Activated CD8-positive, alpha-beta memory T cell treated with anti-CD3 and anti-CD28 coated beads for 4 hours (primary cell): ENCODE measurements around the gene C4B.
"Not testable (repeated sequence)": the region's sequence is repeated elsewhere in the genome, so short reads cannot be mapped to it uniquely, and the experiment has no call there.

Experiments
- DNase-seq, 2 donors: peaks; one replicate each; pipeline ENCODE4 v3.0.0-alpha.2; 2020; ENCODE audit warnings: low read depth in 2 of 2

The C4B gene

DNA sequence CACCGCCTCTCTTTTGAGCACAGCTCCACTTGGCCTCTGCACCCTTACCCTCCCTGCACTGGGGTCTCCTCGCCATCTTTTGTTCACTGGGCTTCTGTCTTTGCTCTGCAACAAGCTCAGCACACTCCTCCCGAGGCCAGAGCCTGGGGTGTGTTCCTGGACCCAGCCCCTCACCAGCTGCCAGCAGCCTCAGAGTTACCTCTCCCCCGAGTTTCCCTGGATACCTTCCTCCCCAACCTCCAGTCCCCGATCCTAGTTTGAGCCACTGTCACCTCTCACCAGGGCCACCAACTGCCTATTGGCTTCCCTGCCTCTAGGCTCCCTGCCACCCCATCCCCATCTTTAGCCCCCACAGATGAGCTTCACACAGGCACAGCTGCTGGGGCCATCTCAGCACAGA lies 36.0 kb downstream of the C4B start:
- no peak for DNase-seq

DNA sequence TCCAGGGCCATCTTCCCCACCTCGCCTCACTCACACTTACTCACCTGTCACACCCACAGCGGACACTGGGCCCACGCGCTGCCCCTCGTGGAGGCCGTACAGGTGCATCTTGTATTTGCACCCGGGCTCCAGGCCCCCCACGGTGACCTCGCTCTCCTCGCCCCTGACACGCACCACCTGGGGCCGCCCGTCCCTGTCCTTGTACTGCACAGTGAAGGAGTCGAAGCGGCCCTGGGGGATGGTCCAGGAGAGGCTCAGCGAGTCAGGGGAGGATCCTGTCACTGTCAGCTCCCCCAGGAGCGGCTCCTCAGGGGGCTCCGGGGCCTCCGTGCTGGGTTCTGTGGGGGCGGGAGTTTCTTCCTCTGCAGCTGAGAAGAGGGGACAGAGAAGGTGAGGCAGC lies 38.0 kb downstream of the C4B start:
- not testable (repeated sequence) for DNase-seq

DNA sequence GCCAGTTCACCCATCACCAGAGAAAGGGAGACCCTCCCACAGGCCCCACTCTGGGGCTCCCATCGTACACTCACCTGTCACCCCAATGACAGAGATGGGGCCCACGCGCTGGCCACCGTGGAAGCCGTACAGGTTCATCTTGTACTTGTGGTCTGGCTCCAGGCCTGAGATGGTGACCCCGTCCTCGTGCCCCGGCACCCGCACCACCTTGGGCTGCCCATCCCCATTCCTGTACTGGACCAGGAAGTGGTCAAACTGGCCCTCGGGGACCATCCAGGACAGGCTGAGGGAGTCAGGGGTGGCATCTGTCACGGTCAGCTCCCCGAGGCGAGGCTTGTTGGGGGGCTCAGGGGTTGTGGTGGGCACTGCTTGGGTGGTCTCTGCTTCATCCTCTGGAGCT lies 38.7 kb downstream of the C4B start:
- DNase-seq = not testable (repeated sequence)

DNA sequence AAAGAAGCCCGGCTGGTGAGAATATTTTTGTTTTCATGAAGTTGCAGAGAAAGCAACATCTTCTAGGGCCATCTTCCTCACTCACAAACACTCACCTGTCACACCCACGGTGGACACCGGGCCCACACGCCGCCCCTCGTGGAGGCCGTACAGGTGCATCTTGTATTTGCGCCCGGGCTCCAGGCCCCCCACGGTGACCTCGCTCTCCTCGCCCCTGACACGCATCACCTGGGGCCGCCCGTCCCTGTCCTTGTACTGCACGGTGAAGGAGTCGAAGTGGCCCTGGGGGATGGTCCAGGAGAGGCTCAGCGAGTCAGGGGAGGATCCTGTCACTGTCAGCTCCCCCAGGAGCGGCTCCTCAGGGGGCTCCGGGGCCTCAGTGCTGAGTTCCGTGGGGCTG lies 41.2 kb downstream of the C4B start:
- not testable (repeated sequence) for DNase-seq

DNA sequence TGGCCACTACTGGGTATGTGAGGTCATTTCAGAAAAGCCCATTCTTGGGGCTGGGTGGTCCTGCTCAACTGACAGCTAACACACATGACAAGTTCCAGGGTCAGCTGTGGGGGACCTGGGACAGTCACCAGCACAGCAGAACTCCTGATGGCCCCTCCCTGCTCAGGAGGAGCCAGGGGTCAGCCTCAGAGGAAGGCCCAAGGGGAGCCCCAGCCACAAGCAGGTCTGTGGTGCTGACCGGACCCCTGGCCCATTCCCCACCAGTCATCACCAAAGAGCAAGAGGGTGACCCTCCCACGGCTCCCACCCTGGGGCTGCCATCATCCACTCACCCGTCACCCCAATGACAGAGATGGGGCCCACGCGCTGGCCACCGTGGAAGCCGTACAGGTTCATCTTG lies 41.7 kb downstream of the C4B start:
- DNase-seq = no peak

DNA sequence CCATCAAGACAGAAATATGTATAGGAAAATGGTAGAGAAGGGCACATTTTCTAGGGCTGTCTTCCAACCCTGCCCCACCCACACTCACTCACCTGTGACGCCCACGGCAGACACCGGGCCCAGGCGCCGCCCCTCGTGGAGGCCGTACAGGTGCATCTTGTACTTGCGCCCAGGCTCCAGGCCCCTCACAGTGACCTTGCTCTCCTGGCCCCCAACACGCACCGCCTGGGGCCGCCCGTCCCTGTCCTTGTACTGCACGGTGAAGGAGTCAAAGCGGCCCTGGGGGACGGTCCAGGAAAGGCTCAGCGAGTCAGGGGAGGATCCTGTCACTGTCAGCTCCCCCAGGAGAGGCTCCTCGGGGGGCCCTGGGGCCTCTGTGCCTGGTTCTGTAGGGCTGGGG lies 43.4 kb downstream of the C4B start:
- DNase-seq = no peak

DNA sequence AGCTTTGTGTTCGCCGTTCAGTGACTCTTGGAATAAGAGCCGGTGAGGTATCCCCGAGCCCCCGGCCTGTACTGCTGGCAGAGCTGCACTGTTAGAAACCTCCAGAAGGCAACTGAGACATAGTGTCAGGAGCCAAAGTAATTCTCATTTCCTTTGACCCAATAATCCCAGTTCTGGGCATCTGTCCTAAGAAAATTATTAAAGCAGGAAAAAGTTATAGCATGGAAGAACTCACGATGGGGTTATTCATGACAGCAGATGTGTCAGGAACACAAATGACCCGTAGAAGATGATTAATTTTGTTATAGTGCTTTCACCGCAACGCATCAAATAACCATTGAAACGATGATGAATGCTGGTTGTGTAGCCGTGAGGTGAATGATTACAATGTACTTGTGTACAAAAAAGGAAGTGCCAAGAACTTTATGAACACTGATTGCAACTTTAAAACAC lies 43.9 kb downstream of the C4B start:
- DNase-seq = no peak

DNA sequence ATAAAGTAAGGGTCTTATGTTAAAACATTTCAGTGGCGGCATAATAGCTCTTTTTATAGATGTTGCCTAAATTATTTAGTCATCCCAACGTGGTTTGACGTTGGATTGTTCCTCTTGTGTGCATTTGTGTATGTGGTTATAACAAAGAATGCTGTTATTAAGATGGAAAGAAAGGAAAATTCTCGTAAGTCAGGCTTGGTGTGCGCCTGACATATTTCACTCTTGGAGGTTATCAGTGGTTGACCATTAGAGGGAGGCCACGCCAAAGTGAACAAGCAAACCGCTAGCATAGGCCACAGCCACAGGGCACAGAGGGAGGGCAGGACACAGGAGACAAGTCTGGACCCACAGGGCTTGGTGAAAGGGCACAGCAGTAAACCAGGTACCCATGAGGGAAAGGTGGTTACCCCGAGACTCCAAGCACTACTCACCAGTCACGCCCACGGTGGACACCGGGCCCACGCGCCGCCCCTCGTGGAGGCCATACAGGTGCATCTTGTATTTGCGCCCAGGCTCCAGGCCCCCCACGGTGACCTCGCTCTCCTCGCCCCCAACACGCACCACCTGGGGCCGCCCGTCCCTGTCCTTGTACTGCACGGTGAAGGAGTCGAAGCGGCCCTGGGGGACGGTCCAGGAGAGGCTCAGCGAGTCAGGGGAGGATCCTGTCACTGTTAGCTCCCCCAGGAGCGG lies 46.5 kb downstream of the C4B start:
- no peak for DNase-seq

DNA sequence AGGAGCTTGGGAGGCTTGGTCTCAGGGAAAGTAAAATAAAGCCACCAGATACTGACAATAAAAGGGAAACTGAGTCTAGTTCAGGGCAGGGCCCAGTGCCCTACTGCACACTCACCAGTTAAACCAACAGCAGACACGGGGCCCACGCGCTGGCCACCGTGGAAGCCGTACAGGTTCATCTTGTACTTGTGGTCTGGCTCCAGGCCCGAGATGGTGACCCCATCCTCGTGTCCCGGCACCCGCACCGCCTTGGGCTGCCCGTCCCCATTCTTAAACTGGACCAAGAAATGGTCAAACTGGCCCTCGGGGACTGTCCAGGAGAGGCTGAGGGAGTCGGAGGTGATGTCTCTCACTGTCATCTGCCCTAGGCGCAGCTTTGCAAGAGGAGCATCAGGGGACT lies 50.1 kb downstream of the C4B start:
- DNase-seq = no peak

DNA sequence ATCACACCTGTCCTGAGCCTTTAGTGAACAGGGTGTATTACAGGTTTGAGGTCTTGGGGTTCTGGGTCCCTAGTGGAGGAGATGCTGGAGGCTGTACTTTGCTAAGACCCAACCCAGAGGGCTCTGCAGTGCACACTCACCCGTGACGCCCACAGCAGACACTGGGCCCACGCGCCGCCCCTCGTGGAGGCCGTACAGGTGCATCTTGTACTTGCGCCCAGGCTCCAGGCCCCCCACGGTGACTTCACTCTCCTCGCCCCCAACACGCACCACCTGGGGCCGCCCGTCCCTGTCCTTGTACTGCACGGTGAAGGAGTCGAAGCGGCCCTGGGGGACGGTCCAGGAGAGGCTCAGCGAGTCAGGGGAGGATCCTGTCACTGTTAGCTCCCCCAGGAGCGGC lies 52.9 kb downstream of the C4B start:
- not testable (repeated sequence) for DNase-seq

DNA sequence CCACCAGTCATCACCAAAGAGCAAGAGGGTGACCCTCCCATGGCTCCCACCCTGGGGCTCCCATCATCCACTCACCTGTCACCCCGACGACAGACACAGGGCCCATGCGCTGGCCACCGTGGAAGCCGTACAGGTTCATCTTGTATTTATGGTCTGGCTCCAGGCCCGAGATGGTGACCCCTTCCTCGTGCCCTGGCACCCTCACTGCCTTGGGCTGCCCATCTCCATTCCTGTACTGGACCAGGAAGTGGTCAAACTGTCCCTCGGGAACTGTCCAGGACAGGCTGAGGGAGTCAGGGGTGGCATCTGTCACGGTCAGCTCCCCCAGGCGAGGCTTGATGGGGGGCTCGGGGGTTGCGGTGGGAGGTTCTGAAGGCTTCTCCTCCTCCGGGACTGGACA lies 53.7 kb downstream of the C4B start:
- DNase-seq = not testable (repeated sequence)

DNA sequence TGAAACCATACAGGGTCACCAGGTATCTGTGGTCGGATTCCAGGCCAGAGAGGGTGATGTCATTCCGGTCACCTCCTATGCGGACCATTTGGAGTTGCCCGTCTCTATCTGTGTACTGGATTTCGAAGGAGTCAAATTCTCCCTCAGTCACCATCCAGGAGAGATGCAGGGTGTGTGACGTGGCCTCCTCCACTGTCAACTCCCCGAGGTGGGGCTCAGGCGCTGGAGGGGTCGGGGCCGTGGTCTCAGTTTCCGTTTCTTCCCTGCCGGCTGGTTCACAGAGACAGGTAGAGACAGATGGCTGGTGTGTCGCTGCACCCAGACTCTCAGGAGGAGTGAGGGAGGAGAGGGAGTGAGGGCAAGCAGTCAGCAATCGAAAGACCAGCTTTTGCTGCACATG lies 54.3 kb downstream of the C4B start:
- no peak for DNase-seq

DNA sequence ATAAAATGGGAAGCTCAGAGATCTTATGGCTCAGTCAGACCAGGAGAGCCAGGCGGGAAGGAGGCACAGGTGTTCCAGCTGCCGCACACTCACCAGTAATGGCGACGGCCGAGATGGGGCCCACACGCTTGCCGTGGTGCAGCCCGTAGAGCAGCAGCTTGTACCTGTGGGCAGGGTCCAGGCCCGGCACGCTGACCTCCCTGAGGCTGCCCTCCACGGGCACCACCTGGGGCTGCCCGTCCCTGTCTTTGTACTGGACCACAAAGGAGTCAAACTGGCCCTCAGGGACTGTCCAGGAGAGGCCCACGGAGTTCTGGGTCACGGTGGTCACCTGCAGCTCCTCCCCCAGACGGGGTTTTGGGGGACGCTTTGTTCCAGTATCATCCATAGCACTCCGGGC lies 54.9 kb downstream of the C4B start:
- DNase-seq = no peak

DNA sequence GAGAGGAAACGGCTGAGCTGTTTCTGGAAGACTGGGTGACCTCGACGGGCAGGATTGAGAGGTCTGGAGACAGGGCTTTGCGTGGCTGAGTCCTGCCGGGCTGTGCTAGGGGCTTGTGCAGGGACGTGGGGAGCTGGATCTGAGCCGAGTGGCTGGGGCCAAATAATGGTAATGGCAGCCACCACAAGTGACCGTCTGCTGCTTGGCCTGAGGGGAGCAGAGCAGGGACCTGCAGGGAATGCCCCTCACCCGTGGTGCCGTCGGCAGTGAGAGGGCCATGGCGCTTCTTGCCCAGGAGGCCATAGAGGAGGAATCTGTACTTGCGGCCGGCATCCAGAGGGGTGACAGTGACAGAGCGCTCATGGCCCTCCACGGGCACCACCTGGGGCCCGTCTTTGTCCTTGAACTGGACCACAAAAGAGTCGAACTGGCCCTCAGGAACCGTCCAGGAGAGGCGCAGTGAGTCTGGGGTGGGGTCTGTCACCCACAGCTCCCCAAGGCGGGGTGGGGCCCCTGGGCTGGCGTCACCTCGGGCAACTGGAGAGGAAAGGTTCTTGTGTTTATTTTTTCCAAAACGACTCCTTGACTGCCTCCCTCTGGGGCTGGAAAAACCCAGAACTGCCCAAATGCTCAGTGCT lies 55.4 kb downstream of the C4B start:
- no peak for DNase-seq

DNA sequence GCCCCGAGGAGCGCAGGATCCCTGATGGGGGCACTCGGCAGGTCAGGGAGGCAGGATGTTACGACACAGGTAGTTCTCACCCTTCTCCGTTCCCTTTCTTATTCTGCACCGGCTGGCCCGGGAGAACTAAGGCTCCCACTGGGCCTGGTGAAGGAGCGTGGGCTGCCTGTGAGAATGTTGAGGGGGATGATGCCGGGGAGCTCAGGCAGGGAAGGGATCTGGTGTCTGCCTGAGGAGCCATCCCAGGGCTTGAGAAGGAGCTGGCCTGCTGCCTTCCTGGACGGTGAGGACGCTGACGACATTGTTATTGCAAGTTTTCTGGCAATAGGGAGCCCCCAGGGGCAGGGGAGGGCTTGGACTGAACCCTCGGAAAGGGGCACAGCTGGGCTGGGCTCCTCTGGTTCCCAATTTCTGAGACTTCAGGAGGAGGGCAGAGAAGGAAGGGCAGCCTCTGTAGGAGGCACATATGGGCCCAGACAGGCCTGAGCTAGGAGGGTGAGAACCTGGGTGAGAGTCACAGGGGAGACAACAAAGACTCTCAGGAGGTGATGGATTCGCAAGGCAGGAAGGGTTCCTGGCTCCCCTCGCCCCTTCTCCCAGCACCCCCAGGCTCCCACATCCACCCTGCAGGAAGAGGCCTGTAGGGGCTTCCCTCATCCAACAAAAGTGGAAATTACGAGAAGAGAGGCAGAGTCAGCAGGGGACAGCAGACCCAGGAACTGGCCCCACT lies 56.4 kb downstream of the C4B start:
- no peak for DNase-seq

DNA sequence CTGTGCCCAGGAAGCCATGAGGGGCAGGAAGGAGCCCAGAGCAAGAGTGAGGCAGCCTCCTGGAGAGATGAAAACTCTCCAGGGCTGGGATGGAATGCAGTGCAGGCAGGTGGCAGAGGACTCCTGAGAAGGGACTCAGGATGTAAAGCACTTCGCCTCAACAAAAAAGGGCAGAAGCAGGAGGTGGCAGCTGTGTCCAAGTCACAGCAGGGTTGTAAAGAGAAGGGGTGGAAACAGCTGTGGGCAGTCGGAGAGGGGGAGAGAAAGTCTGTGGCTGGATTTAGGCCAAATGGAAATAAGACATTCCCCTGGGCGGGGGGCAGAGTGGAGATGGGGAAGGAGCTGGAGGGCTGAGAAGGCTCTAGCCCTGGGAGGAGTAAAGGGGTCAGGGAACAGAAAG lies 58.5 kb downstream of the C4B start:
- DNase-seq = no peak

DNA sequence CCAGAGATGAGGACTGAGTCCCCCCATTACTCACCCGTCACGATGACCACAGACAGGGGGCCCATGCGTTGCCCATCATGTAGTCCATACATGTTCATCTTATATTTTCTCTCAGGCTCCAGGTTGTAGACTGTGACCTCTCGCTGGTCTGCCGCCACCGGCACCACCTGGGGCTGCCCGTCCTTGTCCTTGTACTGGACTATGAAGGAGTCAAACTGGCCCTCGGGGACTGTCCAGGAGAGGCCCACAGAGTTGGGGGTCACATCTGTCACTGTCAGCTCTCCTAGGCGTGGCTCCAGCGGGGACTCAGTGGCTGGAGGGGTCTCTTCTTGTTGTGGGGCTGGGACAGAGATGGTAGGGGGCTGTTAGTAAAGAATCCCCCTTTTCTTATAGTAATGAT lies 59.0 kb downstream of the C4B start:
- DNase-seq = no peak

DNA sequence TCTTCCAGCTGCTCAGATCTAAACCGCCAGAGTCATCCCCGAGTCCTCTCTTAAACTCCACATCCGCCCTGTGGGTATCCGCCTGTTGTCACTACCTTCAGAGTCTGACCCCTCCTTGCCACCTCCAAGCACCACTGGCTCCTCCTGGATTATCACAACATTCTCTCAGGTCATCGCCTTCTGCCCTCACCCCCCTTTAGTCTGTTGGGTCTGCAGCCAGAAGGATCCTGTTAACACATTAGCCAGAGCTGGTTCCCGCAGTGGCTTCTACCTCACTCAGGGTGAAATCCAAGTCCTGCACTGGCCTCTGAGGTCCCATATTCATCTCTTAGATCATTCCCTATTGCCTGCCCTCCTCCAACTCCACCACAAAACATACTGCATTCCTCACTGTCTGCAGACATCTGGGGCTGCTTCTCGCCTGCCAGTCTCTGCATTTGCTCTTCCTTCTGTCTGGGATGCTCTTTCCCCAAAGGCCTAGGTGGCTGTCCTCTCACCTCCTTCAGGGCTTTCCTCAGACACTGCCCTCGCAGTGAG lies 60.5 kb downstream of the C4B start:
- no peak for DNase-seq

DNA sequence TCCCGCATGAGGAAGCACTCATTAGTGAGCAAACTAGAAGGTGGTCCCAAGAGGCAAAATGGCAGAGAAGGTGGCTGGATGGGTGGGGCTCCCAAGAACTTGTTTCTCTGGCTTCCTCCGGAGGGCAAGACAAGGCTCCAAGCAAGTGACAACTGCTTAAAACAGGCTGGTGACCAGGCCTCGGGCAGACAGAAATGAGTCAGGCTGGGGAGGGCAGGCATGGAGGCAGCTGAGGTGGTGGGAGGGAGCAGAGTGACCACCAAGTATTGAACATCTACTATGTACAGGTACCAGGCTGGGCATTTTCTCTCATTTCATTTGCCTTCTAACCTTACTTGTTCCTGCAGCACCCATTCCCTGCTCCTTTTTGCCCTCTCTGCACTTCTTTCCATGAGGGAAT lies 61.2 kb downstream of the C4B start:
- DNase-seq = no peak

DNA sequence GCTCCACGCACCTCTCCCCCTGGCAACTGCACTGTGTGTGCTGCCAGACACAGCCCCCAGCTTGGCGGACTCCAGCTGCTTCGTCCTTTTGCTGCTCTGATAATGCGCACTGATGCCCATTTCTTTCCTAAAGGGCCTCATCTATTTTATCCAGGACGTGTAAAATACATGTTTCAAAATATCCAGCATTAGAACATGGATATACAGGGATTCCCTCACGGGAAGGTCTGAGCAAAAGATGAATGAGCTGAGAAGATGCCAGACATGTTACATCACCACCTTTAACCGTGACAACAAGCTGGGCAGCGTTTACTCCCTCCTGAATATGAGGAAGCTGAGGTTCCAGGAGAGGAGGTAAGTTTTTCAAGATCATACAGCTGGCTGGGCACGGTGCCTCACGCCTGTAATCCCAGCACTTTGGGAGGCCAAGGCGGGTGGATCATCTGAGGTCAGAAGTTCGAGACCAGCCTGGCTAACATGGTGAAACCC lies 61.8 kb downstream of the C4B start:
- DNase-seq = no peak

DNA sequence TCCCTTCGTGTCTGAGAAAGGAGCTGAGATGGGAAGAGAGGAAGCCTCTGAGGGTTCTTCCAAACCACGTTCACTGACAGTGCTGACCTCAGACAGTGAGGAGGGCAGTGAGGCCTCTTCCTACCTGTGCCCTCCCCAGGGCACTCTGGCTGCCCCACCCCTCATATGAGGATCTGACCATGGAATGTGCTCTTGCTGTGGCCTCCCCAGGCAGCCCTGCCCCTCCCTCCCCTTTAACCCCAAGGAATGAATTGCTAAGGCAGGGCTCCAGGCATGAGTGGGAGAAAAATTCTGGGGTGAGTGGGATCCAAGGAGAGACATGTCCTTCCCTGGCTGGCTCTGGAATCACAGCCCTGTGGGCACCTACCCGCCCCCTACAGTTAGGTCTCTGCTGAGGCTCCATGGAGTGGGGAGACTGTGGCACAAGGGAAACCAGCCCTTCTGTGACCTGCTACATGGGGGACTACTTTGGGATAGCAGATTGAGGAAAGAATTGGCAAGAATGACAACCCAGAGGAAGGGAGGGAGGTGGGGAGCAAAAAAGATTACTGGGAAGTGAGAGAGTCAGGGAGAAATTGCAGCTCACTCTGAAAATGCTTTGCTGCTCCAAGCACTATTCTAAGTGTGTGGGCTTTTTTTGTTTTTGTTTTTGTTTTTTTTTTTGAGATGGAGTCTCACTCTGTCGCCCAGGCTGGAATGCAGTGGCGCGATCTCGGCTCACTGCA lies 65.1 kb downstream of the C4B start:
- DNase-seq = no peak
